ENCODE data around the gene GAK.
"Not testable (repeated sequence)": the region's sequence is repeated elsewhere in the genome, so short reads cannot be mapped to it uniquely, and the experiment has no call there.

GAK gene

DNA sequence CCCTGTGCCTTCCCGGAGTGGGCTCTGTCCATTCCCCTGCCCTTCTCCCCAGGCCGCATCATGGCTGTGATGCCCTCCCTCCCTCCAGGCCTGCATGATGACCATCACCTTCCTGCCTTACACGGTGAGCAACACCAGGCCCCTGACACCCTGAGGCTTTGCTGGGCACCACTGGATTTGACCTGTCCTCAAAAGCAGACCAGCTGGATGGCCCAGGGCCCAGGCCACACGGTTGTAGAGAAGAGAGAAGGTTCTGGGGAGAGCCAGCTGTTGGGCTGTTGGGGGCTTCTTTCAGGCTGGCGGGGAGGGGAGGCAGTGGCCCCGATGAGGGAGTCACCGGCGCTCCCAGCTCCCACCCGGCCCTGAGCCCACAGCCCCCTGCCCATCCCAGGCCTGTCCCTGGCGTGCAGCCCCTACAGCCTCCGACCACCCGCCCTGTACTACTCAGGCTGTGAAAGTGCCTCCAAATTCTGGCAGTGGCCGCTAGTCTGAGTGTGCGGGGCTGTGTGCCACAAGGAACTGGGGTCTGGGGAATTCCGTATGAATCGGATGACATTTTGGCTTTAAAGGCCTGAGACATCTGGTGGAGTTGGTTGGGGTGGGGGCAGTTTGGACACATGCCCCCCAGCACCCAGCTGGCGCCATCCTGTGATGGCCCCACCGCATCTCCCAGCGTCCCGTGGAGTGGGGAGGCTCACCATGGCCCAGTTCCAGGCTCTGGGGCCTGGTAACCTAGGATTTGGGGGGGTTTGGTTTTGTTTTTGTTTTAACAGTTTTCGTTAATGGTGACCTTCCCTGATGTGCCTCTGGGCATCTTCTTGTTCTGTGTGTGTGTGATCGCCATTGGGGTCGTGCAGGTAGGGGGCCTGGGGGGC, 19.7 kb upstream of the GAK start:
- no peak for DNase-seq

DNA sequence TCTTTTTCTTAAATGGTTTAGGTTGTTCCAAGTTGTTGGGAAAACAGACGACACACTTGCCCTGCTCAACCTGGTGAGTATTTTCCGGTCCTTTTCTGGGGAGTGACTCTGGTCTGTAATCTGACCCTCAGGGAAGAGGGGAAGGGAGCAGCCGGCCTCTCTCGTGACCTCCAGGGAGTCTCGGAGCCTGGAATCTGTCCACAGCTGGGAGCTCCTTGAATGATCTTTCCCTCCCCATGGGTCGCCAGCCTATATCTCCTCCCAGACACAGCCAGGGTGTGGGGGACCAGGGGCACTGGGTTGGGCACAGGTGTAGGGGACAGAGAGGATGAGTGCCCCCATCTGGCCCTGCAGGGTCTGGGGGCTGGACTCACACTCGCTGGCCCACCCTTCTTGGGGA, 19.1 kb upstream of the GAK start:
- DNase-seq, result no peak

DNA sequence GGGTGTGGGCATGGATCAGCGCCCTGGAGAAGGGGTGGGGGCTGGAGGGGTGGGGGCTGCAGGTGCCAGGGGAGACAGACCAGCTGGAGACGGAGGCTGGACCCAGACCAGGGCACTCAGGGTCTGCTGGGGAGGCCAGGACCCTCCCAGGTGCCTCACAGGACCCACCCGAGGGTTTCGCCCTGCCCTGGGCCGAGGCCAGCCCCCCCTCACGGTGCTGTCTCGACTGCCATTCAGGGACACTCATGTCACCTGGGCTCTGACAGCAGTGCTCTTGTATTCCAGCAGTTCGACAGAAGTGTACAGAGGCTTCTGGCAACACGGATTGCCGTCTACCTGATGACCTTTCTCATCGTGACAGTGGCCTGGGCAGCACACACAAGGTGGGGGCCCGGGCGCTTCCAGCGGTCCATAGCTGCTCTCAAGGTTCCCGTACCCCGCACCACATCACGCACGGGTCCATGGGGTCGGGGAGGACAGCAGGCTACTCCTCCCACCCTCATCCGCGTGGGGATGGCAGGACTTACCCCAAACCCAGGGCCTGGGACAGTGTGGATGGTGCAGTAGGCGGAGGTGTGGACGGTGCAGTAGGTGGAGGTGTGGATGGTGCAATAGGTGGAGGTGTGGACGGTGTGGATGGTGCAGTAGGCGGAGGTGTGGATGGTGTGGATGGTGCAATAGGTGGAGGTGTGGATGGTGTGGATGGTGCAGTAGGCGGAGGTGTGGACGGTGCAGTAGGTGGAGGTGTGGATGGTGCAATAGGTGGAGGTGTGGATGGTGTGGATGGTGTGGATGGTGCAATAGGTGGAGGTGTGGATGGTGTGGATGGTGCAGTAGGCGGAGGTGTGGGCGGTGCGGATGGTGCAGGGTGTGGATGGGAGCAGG, 18.3 kb upstream of the GAK start:
- no peak for DNase-seq

DNA sequence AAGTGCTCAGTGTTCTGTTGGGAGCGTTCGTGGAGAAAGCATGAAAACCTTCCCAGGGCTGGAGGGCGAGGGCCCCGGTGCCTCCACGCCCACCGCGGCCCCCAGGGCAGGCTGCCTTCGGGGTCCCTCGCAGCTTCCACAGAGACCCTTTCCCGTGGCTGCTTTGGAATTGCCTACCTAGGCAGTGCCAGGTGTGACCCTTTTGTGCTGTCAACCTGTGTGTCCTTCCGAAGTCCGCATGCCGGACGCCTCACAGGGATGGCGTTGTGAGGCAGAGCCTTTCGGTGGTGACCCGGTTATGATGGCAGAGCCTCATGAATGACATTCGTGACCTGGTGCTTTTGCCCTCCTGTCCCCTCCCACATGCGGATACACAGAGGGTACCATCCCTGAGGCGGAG, 17.5 kb upstream of the GAK start:
- no peak for DNase-seq

DNA sequence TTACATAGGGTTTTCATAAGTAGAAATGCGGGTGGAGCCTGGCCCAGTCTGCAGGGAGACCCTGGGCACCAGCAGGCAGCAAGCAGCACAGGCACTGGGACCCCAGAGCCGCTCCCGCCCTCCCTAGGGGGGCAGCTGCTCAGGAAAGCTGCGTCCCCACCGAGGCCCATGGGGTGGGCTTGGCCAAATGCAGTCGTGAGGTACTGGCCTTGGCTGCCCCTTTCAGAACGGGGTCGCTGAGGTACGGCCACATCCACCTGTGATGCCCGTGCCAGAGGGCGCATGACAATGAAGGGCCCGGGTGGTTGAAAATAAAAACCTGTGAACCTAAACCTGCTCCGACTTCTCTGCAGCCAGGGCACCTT, 16.8 kb upstream of the GAK start:
- no peak for DNase-seq

DNA sequence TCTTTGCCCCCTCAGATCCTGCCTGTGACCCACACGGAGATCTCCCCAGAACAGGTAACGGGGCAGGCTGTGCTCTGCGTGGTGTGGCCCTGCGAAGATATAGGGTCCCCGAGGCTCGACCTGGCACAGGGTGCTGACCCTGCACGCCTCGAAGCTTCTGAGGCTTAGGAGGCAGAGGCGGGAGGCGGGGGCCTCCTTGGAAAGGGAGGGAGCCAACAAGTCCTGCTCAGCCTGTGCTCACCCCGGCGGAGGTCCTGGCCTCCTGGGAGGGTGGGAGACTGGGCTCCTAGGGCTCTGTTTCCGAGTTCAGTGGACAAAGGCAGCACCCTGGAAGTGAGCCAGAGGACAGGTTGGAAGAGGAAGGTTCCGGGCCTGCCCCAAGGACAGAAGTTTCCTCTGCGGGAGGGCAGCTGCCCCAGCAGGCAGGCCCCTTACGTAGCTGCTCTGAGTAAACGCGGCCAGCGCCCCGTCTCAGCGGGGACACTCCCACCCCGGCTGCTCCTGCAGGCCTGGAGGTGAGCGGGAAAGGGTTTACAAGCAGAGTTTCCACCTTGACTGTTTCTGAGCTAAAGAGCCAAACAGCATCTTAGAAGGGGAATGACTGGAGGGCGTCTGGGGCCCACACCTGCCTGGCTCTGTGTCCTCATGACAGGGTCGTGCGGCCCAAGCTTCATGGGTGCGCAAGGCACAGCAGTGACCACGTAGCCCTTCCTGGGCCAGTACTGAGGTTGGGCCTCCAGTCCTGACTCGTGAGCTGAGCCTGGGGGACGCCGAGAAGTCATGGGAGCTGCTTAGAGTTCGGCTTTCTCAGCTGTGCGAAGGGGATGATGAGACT, 16.2 kb upstream of the GAK start:
- no peak for DNase-seq

DNA sequence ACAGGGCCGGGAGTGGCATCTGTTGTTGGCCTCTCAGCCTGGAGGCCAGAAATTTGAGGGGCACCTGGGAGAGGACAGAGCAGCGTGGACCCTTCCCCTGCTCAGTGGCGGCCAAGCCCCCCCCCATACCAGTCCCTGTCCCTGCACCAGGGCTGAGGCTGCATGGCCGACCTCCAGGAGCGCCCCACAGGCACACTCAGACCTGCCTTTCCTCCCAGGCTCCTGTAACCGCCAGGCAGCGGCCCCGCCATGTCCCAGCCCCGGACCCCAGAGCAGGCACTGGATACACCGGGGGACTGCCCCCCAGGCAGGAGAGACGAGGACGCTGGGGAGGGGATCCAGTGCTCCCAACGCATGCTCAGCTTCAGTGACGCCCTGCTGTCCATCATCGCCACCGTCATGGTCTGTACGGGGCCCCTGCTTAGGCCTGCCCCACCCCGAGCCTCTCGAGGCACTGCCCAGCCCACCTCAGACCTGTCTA, 15.4 kb upstream of the GAK start:
- no peak for DNase-seq

DNA sequence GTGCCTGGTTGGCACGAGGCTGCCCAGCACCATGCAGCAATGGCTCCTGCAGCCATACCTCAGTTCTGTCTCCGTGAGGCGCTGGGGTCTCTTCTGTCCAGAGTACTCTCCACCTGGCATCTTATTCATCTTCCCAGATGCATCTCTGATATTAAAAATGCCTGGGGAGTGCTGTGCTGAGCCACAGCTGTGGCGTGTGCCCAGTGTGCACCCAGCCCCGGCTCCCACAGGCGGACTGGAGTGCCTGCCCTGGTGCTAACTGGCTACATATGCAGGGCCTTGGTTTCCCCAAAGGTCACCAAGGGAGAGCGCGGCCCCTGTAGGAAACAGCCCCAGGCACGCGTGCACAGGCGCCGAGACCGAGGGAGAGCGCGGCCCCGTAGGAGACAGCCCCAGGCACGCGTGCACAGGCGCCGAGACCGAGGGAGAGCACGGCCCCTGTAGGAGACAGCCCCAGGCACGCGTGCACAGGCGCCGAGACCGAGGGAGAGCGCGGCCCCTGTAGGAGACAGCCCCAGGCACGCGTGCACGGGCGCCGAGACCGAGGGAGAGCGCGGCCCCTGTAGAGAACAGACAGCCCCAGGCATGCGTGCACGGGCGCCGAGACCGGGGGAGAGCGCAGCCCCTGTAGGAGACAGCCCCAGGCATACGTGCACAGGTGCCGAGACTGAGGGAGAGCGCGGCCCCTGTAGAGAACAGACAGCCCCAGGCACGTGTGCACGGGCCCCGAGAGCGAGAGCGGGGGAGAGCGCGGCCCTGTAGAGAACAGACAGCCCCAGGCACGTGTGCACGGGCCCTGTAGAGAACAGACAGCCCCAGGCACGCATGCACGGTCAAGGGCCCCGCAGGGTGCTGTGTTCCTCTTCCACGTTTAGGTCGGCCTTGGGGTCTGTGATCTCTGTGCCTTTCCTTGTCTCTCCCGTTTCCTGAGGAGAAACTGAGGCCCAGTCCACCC, 14.7 kb upstream of the GAK start:
- DNase-seq, result no peak

DNA sequence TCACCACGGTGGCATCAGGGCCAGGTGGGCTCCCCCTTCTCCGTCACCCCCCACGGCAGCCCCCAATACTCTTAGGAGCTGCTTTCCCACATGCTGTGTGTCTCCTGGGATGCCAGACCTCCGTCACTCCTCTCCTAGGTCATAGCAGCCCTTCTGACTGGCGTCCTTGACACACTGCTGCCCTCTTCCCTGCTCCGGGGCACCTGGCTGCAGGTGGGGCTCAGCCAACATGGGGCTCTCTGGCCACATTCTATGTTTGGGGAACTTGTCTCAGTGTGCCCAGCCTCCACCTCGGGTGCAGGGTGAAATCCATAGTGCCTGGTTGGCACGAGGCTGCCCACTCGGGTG, 14.0 kb upstream of the GAK start:
- DNase-seq, result no peak

DNA sequence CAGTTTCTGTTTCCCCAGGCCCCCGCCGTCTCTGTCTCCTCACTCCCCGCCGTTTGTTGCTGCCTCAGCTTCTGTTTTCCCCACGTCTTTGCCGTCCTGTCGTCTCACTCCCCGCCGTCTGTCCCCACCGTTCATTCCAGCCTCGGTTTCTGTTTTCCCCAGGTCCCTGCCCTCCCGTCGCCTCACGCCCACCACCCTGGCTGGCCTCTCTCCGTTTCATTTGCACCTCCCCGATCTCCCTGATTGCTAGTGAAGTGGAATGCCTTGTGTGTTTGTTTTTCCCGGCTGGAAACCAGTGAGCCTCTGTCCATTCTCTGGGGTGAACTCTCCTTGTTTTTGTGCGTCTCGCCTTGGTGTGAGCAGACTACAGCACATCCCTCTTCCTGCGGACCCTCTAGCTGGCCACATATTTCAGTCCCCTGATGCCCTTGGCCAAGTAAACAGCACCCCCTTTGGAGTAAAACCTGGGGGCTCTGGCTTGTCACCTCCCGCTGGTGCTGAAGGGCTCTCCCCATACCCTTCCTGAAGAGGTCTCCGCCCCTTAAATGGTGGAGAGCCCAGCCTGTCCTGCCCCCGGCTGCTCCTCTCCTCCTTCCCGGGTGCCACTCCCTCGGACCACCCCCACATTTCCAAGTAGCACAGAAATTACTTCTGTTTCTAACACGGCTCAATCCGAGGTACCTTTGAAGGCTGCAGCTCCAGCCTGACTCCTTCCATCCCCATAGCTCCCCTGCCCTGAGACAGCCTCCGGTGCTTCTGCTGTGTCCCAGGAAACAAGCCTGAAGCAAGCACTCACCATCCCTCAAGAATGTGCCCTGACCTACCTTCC, 13.4 kb upstream of the GAK start:
- DNase-seq, result no peak

DNA sequence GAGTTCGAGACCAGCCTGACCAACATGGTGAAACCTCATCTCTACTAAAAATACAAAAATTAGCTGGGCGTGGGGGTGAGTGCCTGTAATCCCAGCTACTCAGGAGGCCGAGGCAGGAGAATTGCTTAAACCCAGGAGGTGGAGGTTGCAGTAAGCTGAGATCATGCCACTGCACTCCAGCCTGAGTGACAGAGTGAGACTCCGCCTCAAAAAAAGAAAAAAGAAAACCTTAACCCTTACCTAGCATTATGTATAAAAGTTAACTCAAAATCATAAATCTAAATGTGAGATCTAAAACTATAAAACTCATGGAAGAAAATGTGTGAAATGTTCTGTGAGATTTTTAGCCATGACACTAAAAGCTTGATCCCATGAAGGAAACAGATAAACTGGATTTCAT, 7.4 kb upstream of the GAK start:
- DNase-seq, result not testable (repeated sequence)

DNA sequence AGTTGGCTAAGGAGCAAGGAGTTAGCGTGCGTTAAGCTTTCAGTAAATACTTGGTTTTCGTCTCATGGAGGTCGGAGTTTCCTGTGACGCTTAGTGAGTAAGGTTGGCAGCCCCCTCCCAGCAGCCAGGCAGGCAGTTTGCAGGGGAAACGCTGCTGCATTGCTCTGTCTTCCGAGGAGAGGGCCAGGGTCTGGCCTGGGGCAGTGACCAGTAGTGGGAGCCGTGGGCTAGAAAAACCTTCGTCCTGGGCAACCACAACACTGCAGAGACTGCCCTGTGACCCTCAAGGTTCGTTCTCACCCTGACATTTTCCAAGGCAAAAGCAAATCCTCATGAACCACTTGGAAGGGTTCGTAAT, 576 bp upstream of the GAK start:
- no peak for DNase-seq

DNA sequence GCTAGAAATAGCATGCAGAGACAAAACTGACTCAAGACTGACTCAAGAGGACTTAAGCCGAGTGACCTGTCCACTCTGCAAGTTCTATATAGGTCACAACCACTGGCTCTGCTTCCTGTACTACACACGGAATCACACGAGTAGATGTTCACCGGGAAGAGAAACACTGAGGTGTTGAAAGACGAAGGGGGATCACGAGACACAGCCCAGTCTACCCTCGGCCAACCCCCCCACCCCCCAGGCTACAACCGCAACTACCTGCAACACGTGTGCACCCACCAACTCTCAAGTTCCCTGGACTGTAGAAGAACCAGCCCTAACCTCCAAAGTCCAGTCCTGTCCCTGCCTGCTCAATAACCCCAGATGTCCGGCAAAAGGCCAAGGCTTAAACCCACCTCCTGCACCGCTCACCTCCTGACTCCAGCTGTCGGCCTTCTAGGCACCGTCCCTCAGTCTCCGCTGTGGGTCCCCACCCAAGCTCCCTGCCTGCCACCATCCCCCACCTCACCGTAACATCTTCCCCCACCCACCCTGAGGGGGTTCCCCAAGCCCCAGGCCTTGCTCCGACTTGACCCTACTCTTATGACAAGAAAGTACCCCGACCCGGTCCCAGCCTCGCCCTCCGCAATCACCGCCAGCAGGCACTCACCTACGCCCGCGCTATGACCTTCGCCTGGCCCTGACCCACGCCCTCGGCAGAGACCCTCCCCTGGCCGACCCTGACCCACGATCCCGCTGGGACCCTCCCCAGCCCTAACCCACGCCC, 739 bp downstream of the GAK start:
- DNase-seq, result no peak

DNA sequence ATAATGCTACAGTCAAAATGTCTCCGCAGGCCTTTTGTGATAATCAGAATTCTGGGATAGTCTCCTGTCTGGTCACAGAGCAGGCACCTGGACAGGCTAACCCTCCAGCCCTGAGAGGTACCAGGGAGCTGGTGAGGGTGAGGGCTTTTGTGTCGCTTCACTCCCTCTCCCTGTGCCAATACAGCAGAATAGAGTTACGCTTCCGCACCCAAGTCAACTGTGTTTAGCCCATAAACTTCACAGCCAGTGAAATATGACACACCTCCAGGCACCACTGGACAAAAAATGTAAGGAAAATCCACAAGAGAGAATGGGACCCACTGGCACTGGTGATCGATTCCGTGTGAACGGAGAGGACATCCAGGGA, 1.3 kb downstream of the GAK start:
- no peak for DNase-seq

DNA sequence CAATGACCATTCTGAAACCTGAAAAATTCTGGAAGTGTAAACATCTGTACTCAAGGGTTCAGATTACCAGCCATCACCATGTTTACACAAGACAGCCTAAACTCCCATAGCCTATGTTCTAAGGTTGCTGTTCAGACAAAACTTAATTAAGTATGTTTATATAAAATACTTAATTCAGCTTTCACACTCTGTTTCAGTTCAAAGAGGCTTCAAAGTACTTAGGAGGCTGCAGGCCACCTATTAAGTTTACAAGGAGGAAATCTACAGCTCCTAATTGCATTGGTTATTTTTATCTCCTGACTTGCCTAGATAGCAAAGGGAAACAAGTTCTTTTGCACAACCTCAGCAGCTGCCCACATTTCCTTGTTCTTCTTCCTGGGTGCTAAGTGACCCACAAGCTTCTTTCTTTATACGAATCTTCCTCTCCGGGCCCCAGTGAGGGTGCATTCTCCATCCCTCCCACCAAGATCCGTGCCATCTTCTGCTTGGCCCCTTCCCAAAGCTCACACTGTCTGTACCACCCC, 2.0 kb downstream of the GAK start:
- DNase-seq, result no peak

DNA sequence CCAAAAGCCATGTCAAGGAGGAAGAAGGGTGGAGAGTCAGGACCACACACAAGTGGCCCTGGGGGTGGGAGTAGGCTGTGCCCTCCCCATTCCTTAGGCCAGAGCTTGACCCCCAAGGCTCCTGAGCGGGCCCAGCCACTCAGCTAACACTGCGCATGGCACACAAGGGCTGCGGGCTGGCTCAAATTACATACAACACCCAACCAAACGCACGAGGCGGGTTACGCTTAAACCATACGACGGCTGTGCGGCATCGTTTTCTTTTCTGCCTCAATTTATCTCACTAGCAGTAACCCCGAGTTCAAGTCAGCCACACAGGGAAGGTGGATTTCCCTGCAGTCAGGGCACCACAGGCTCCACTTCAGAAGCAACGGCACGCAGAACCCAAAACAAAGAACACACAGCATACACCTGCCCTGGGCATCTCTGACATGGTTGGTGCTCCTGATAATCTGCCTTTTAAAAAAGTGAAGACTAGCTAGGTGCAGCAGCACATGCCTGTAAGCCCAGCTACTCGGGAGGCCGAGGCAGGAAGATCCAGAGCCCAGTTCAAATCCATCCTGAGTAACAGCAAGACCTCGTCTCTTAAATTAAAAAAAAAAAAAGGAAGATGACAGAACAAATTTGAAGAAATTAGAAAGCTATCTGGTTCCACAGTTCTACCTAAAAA, 2.9 kb downstream of the GAK start:
- no peak for DNase-seq

DNA sequence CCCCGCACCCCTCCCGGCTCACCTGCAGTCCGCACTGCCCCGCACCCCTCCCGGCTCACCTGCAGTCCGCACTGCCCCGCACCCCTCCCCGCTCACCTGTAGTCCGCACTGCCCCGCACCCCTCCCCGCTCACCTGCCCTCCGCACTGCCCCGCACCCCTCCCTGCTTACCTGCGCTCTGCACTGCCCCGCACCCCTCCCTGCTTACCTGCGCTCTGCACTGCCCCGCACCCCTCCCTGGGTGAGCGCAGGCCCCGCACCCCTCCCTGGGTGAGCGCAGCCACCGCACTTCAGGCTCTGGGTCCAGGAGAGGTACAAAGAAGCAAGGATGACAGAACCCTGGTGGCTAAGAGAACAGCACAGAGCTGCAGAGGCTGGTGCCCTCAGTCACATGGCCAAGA, 4.5 kb downstream of the GAK start:
- DNase-seq, result not testable (repeated sequence)

DNA sequence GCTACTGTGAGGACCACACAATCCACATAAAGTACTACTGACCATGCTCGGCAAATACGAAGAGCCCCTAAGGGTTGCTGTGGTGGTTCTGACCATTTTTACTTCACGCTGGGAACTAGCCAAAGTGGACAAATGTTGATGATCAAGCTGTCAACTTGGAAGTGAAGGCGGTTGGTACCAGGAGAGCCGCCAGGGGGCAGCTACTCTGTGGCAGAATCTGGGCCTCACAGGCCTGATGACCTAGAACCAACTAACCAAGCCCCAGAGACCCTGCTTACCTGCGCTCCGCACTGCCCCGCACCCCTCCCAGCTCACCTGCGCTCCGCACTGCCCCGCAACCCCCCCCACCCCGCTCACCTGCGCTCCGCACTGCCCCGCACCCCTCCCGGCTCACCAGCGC, 5.6 kb downstream of the GAK start:
- no peak for DNase-seq

DNA sequence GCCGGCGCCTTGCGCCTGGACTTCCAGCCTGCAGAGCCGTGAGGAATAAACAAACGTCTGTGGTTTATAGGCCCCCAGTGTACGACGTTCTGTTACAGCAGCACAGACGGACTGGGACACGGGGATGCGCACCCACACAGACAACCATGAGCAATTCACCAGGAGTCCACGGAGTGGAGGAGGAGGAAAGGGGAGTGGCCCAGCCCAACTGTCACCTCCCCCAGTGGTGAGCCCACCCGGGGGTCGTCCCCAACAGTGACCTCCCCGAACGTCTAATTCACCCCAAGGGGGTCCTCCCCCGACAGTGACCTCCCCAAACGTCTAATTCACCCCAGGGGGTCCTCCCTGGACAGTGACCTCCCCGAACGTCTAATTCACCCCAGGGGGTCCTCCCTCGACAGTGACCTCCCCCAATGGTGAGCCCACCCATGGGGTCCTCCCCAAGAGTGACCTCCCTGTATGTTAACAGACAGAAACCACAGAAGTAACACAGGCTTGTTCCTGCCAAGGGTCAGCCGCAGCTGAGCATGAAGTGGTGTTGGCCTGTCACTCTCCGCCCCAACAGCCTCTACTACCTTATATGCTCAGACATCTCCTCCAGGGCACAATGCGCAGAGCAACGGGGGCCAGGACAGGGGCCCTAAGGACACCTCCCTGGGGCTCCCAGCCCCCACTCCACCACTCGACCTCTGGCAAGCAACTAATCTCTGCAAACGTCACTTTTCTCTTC, 6.2 kb downstream of the GAK start:
- no peak for DNase-seq
